GM19395 (cell line): ENCODE data around the gene BUB1.
"Not testable (repeated sequence)": the region's sequence is repeated elsewhere in the genome, so short reads cannot be mapped to it uniquely, and the experiment has no call there.

Experiments
- ATAC-seq: cut with Tn5 transposase; IDR thresholded peaks from one replicate; pipeline ENCODE4 v1.9.1; 2021; ENCODE audit warnings: mild to moderate bottlenecking, moderate library complexity; ENCODE audit not compliant: unreplicated experiment

BUB1 gene

DNA sequence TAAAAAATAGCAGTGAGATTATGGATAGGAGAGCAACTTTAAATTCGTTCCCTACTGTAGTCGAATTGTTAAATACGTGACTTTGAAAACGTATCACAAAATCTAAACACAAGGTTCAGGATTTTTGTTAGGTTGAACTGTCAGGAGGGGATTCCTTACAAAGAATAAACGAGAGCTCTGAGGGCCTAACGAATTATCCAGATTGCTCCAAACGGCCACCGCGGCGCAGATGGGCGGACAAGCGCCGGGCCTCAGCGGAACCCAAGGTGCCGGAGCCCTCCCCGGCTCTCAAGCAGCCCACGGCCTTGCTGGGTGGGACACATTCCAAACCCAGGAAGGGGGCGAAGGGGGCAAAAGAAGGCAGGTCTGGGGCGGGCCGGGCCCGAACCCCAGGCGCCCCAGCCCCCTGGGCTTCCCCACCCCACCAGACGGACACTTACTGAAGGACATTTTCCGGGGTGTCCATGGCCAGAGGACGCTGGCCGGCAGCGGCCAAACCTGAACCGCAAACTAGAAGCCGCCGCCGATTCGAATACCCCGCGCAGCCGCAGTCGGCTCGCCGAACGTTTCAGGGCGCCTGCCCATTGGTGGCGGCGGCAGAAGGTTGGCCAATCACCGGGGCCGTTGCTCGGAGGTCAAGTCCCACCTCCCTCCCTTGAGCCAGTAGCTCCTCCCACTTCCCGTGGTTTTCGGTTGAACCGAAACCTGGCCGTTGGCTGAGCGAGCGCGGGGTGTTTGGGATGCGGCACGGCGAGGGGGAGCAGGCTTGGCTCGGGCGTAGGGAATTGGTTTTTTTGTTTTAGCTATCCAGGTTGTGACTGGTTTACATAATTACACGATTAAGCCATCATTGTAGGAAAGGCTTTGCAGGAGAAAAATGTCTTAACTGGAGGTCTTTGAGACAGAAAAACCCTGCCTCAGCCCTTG lies at the start of gene BUB1:
BUB1 (minus strand) TSS at position 534 of the 927 bp plus-strand sequence; CDS start at position 466, 68 bp downstream.
- ATAC-seq: peak; percentile 75

- ATAC-seq: no peak
Measured at GRCh38 chr2:110726285-110726684, 48.4 kb upstream of the BUB1 start.

- no peak for ATAC-seq
Measured at GRCh38 chr2:110725859-110726258, 48.0 kb upstream of the BUB1 start.

DNA sequence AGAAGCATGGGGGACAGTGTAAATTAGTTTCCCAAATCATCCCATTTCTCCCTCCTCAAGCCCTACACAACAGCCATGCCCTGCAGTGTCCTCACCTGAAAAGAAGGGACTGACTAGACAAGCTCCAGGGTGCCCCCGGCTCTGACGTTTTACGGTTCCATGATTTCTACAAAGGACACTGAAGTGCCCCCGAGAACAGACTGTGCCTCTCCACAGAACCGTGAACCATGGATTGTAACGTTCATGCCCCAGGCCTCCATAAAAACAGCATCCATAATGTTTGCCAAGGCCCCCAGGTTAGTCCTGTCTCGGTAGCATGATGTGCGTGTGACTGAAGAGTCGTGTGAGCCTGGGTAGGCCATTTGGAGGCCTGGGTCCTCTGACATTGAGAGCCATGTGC lies 47.5 kb upstream of the BUB1 start:
- no peak for ATAC-seq

GRCh38 chr2:110724820-110725219 lies 47.0 kb upstream of the BUB1 start:
- ATAC-seq: no peak

GRCh38 chr2:110720547-110720946 lies 42.7 kb upstream of the BUB1 start:
- ATAC-seq: no peak

DNA sequence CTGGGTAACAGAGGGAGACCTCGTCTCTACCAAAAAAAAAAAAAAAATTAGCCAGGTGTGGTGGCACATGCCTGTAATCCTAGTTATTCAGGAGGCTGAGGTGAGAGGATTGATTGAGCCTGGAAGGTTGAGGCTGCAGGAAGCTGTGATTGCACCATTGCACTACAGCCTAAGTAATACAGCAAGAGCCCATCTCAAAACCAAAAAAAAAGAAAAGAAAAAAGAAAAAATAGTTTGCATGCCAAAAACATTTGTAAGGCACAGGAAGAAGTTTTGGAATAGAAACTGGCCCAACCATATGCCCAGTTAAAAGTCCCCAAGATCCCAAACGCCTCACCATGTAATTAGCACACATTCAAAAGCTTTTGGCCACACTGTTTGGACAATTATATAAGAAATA lies 41.1 kb upstream of the BUB1 start:
- no peak for ATAC-seq

DNA sequence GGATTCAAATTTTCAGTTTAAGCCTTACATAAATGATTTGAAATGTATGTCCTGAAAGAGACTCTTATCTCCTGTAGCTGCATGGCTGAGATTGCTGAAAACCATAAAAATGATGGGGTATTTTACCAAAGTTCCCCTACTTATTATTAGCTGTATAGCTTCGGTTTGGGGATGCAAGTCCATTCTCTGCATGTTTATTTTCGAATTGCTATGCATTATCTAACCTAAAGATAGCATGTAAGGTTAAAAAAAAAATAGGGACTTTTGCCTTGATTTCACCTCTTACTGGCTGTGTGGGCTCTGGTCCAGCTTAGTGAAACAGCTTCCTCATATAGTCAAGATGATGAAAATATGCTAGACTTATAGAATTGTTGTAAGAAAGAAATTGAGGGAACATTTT lies 40.5 kb upstream of the BUB1 start:
- no peak for ATAC-seq

- ATAC-seq: no peak
Measured at GRCh38 chr2:110717734-110718133, 39.9 kb upstream of the BUB1 start.

- no peak for ATAC-seq
Measured at GRCh38 chr2:110716959-110717645, 39.2 kb upstream of the BUB1 start.

DNA sequence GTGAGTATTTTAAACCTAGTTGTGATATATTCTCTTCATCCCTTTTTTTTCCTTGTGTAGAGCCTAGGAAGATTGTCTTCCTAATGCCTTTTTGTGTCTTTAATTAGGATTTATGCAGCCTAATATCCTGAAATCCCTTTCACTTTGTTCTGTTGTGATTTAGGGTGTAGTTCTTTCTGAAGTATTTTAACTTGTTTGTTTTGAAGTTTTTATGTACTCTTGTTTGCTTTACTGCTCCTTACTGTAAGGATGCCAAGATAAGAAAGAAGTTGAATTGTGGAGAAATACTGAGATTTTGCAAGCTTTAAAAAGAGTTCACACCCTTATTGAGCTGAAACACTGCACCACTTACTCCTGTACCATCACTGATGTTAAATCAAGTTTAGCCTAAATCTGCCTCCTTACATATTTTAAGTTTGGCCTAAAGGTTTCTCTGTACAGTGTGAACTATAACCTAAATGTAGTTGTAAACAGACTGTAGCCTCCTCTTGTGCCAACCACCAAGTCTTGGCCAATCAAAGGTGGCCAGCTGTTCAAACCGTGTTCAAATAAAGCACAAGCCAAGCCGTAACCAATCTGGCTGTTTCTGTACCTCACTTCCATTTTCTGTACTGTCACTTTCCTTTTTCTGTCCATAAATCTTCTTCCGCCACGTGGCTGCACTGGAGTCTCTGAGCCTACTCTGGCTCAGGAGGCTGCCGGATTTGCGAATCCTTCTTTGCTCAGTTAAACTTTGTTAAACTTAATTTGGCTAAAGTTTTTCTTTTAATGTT lies 36.8 kb upstream of the BUB1 start:
- no peak for ATAC-seq

DNA sequence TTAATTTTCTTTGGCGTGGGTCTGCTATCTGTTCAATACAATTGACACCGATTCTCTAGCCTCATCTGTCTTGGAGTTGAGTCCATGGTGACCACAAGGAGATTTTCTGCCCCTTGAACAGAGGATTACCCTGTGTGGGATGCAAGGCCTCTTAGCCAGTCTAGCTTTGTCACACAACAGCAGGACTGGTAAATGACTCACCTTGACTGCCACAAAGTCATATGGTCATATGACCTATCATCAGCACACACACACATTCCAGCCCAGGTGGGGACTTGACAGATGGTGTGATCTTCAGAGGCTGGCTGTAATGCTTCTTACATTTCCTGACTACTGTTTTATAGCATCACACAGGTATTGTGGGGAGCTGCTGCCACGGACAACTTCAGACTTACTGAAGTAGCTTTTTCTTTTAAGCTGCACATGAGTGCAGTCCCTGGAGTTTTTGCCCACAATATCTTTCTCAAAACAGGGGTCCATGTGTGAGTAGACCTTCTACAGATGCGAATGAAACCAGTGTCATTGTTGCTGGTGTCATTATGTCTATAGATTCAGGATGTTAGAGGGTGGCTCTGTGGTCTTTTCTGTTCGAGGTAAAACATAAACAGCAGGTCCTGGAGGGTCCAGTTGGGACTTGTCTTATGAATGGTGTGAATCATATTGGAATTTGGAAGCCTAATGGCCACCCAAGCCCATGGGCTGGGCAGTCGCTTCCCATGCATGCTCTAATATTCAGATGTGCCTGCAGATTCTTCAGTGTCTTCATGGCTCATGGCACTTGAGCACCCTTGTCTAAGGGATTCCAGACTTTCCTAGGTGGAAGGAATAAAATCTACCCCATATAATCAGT lies 35.9 kb upstream of the BUB1 start:
- no peak for ATAC-seq

GRCh38 chr2:110712737-110713136 lies 34.9 kb upstream of the BUB1 start:
- no peak for ATAC-seq

DNA sequence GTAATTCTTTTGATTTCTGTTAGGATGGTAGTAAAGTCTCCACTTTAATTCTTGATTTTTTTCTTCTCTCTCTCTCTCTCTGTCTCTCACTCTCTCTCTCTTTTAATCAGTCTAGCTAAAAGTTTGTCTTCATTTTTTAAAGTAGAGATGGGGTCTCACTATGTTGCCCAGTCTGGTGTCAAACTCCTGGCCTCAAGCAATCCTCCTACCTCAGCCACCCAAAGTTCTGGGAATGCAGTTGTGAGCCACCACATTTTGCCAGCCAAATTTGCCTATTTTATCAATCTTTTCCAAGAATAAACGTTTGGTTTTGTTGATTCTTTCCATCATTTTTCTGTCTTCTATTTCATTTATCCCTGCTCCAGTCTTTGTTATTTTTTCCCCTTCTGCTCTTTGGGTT lies 30.6 kb upstream of the BUB1 start:
- ATAC-seq: no peak

- no peak for ATAC-seq
Measured at GRCh38 chr2:110707386-110707965, 29.6 kb upstream of the BUB1 start.

DNA sequence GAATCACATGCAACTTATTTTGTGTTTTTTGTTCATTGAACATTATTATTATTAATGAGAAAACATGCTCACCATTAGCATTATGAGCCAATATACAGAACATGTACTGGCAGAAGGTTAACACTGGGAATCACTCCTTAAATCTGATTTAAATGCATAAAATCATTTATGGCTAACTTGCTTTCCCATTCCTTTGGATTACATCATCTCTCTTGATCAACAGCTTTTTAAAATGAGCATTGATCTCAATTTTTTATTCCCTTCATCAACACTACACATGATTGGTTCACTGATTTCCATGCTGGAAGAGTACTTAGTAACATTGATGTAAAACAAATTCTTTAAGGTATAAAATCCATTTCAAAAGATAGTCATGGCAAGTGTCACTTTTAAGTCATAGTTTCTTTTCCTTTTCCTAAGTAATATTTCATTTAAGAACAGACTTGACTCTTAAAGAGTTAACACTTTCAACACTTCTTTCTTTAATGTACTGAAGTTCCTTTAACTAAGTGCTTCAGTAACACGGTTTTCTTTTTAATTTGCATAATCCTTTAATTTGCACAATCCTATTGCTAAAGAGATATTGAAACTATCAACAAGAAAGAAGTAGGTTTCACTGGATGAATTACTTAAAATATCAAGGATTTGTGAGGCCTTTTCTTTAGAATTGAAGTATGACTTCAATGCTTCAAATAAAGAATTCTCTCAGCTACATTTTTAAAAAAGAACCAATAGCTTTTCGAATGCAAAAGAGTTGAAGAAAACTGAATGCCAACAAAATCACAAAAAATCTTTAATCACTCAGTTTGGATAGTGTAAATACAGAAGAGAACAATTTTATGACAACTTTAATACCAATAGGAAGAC lies 24.9 kb upstream of the BUB1 start:
- no peak for ATAC-seq

DNA sequence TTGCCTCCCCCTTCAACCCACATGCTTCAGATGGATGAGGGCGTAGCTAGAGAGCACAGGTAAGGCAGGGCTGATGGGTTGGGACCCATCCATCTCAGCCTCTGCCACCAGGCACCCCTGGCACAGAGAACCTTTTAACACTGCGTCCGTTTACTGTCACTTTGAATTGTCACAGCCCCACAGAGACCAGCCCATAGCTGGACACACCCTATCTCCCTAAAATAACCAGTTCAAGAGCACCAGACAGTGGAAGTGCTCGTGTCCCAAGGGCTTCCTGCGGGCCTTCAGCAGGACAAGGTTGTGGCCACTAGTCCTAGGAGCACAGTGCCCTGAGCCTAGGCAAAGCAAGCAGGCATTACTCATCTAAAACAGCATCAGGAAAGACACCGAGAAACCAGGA lies 20.4 kb upstream of the BUB1 start:
- not testable (repeated sequence) for ATAC-seq

- not testable (repeated sequence) for ATAC-seq
Measured at GRCh38 chr2:110695146-110695898, 17.5 kb upstream of the BUB1 start.
